Endodermal cell (in vitro differentiated cells): Measurements from ENCODE around the gene PTPRN2. TPM values are rescaled to one million over a fixed set of nuclear protein-coding genes. Genes with fewer than 3 reads are reported as not detected.

ENCODE experiments used
- DNase-seq: peaks from one replicate; pipeline ENCODE4 v3.0.0-alpha.2; 2017
- H3K27ac ChIP-seq: 2 replicates; pipeline ENCODE4 v1.5.1; 2013; ENCODE audit warnings: mild to moderate bottlenecking, low read depth, low read length, moderate library complexity
- H3K27me3 ChIP-seq: 2 replicates; pipeline ENCODE4 v1.6.1; 2013; ENCODE audit warnings: mild to moderate bottlenecking, low read length, moderate library complexity; ENCODE audit not compliant: insufficient read depth, control insufficient read depth, poor library complexity, severe bottlenecking
- H3K36me3 ChIP-seq: 2 replicates; pipeline ENCODE4 v1.7.0; 2013; ENCODE audit warnings: mild to moderate bottlenecking, low read length, moderate library complexity; ENCODE audit not compliant: control insufficient read depth, insufficient read depth
- H3K4me1 ChIP-seq: one replicate; pipeline ENCODE4 v1.7.0; 2013; ENCODE audit warnings: low read length; ENCODE audit not compliant: control insufficient read depth, insufficient read depth
- H3K4me3 ChIP-seq: 2 replicates; pipeline ENCODE4 v1.5.1; 2013; ENCODE audit warnings: mild to moderate bottlenecking, low read length, moderate library complexity
- H3K9ac ChIP-seq: 2 replicates; pipeline ENCODE4 v1.6.1; 2013; ENCODE audit warnings: mild to moderate bottlenecking, low read length, moderate library complexity; ENCODE audit not compliant: poor library complexity, severe bottlenecking; ENCODE audit errors: extremely low read depth
- H3K9me3 ChIP-seq: 2 replicates; pipeline ENCODE4 v1.6.1; 2013; ENCODE audit warnings: mild to moderate bottlenecking, low read length, moderate library complexity; ENCODE audit not compliant: control insufficient read depth
- H3K27ac Mint-ChIP-seq: 2 replicates; pipeline ENCODE4 v1.8.0; 2020; ENCODE audit warnings: mixed read lengths
- H3K27me3 Mint-ChIP-seq: 2 replicates; pipeline ENCODE4 v1.8.0; 2021; ENCODE audit warnings: mild to moderate bottlenecking, mixed read lengths; ENCODE audit not compliant: insufficient read depth
- H3K36me3 Mint-ChIP-seq: 2 replicates; pipeline ENCODE4 v1.8.0; 2020; ENCODE audit warnings: low read depth, mixed read lengths
- H3K4me1 Mint-ChIP-seq: 2 replicates; pipeline ENCODE4 v1.8.0; 2020; ENCODE audit warnings: mixed read lengths
- H3K4me3 Mint-ChIP-seq: 2 replicates; pipeline ENCODE4 v1.8.0; 2020; ENCODE audit warnings: mild to moderate bottlenecking, moderate library complexity, mixed read lengths
- H3K9me3 Mint-ChIP-seq: 2 replicates; pipeline ENCODE4 v1.8.0; 2020; ENCODE audit warnings: mild to moderate bottlenecking, mixed read lengths
- WGBS, 2 experiments: methylation state at CpG; one replicate each; pipeline versions ENCODE4 v1.1.5 to v1.1.7; 2013; ENCODE audit warnings: missing lambda C conversion rate in 2 of 2, mixed read lengths in 1 of 2; ENCODE audit not compliant: insufficient coverage in 1 of 2, insufficient read length in 1 of 2; 5-methylcytosine and 5-hydroxymethylcytosine counted together
- total RNA-seq, 2 donors: library from RNA; stranded (reverse); fragmentation: NEBNext Ultra II Directional in 1 of 2; extraction: Animal tissue kit (Norgen Biotek cat#: 25700) in 1 of 2; gene quantifications; 2 replicates in 1 of 2; 3 replicates in 1 of 2; pipeline ENCODE4 v1.2.1, GENCODE V29; 2021
- TF ChIP-seq, protein P1 (sequence below): fragments of 200-600 bp; sonication (generic); conservative IDR thresholded peaks from 2 replicates; pipeline ENCODE4 v1.5.0; 2021; ENCODE audit warnings: antibody characterized with exemption, mild to moderate bottlenecking

PTPRN2 gene
- total RNA-seq, 2 donors from 2014 or later: 0.69 to 1.2 TPM

DNA sequence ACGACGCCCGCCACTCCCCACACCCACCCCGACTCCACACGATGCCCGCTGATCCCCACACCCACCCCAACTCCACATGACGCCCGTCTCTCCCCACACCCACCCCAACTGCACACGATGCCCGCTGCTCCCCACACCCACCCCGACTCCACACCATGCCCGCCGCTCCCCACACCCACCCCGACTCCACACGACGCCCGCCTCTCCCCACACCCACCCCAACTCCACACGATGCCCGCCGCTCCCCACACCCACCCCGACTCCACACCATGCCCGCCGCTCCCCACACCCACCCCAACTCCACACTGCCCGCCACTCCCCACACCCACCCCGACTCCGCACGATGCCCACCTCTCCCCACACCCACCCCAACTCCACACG, 933.8 kb downstream of the PTPRN2 start:
- Histone ChIP-seq H3K27ac (no peak overlapping the region), H3K4me3 (no peak overlapping the region), H3K4me1 (no peaks in the 10 kb centered on the region), H3K36me3 (no peaks in the 10 kb centered on the region), H3K27me3 (no peaks in the 10 kb centered on the region), H3K9ac (no peak overlapping the region), H3K9me3 (peaks cover 55% of the 10 kb centered on the region)
- Mint-ChIP-seq H3K9me3 (no peaks in the 10 kb centered on the region), H3K27ac (no peak overlapping the region), H3K4me1 (no peaks in the 10 kb centered on the region), H3K36me3 (no peaks in the 10 kb centered on the region), H3K27me3 (no peaks in the 10 kb centered on the region), H3K4me3 (no peak overlapping the region)
- TF ChIP-seq, protein P1, sequence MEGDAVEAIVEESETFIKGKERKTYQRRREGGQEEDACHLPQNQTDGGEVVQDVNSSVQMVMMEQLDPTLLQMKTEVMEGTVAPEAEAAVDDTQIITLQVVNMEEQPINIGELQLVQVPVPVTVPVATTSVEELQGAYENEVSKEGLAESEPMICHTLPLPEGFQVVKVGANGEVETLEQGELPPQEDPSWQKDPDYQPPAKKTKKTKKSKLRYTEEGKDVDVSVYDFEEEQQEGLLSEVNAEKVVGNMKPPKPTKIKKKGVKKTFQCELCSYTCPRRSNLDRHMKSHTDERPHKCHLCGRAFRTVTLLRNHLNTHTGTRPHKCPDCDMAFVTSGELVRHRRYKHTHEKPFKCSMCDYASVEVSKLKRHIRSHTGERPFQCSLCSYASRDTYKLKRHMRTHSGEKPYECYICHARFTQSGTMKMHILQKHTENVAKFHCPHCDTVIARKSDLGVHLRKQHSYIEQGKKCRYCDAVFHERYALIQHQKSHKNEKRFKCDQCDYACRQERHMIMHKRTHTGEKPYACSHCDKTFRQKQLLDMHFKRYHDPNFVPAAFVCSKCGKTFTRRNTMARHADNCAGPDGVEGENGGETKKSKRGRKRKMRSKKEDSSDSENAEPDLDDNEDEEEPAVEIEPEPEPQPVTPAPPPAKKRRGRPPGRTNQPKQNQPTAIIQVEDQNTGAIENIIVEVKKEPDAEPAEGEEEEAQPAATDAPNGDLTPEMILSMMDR: no peak
- WGBS, 2 experiments: 91% methylated on average over 16 of the region's 28 CpGs; no CpG with 5 or more reads in 1 of the 2 experiments
- no peak for DNase-seq

DNA sequence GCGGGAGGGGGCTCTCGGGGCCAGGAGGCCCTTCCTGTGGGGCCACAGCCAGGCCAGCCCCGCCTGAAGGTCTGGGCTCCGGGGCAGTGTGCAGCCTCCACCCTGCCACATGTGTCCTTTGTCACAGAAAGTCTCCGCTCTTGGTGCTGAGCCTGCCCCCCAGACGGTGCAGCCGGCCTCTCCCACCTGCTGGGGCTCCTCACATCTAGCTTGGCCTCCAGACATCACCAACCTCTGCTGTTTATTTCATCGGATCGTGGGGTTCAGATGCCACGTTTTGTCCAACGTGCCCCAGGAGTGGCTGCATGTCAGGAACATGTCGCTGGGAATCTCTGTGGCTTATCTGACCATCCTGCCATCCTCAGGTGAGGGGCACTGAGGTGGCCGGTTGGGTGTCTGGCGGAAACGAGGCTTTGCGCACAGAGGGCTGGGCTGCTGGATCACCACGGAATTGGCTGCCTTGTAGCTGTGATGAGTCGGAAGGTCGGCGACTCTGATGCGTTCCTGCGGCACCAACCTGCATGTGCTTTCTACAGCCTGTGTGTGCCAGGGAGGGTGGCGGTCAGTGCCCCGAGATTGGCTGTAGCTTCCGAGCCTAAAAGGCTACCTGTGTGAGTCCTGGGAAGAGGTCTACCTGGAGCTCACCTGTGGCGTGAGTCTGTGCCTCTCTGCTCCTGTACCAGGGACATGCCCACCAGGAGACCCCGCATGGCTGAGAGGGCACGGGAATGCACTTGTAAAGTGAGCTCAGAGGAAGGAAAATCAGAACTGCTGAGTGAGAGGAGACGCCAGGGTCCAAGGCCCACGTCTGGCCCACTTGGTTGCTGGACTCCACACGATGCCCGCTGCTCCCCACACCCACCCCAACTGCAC, 934.4 kb downstream of the PTPRN2 start:
- Histone ChIP-seq H3K27me3 (no peaks in the 10 kb centered on the region), H3K4me1 (no peaks in the 10 kb centered on the region), H3K27ac (no peak overlapping the region), H3K9ac (no peak overlapping the region), H3K4me3 (no peak overlapping the region), H3K9me3 (peaks cover 50% of the 10 kb centered on the region), H3K36me3 (no peaks in the 10 kb centered on the region)
- Mint-ChIP-seq H3K4me3 (no peak overlapping the region), H3K9me3 (no peaks in the 10 kb centered on the region), H3K36me3 (no peaks in the 10 kb centered on the region), H3K27me3 (no peaks in the 10 kb centered on the region), H3K27ac (no peak overlapping the region), H3K4me1 (no peaks in the 10 kb centered on the region)
- WGBS, 2 experiments: 81 to 85% methylated on average over 23 to 32 of the region's 32 CpGs
- peak; percentile 39 for DNase-seq
- TF ChIP-seq, protein P1: no peak

DNA sequence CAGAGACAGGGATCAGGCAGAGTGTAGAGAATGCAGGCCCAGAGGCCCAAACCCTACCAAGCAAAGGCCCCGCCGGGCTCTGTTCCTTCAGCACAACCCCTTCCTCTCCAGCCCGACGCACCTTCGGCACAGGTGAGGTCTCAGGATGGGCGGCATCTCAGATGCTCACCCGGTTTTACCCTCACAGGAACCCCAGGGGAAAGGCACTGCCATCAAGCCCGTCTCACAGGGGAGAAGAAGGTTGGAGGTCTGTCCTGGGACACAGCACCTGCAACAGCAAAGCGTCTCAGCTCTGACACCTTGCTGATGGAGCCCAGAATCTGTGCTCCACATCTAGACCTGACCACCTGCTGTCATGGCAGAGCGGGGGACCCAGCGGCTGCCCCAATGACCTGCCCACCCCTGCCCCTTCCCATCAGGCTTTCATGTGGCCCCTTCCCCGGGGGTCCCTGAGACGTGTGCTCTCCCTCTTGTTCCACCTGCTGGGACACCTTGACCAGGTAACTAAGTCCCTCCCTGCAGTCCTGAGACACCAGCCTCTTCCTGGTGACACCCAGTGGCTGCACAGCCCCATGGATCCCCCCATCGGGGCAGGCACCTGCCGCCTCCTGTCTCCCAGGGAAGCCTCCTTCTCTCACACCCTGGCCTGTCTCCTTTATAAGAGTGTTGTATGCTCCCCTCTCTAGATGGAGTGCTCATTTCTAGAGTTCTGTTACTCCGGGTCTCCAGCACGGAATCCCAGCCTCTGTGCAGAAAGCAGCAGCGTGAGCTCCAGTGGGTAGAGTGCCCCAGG, 935.3 kb downstream of the PTPRN2 start:
- H3K4me3 Mint-ChIP-seq: no peak overlapping the region

More for the DNA sequence above, 935.3 kb downstream of the PTPRN2 start:
- peaks cover 43% of the 10 kb centered on the region for H3K9me3 ChIP-seq
- no peaks in the 10 kb centered on the region for H3K36me3 ChIP-seq
- H3K4me1 Mint-ChIP-seq: no peaks in the 10 kb centered on the region
- no peak overlapping the region for H3K27ac Mint-ChIP-seq
- H3K36me3 Mint-ChIP-seq: no peaks in the 10 kb centered on the region
- H3K4me3 ChIP-seq: no peak overlapping the region
- no peaks in the 10 kb centered on the region for H3K4me1 ChIP-seq
- no peaks in the 10 kb centered on the region for H3K27me3 ChIP-seq
- 68 to 77% methylated on average over 7 to 18 of the region's 18 CpGs for WGBS, 2 experiments
- H3K27ac ChIP-seq: no peak overlapping the region
- no peaks in the 10 kb centered on the region for H3K9me3 Mint-ChIP-seq
- H3K9ac ChIP-seq: no peak overlapping the region
- H3K27me3 Mint-ChIP-seq: no peaks in the 10 kb centered on the region
- TF ChIP-seq, protein P1: no peak
- DNase-seq: peak; percentile 21
